IMR-90 (cell line): ENCODE results near the gene CDK8. TPM values are rescaled to one million over a fixed set of nuclear protein-coding genes. Genes with fewer than 3 reads are reported as not detected.

Source experiments
- ATAC-seq: fragments of 200-7000 bp; cut with Tn5 transposase; 2 replicates; pipeline ENCODE4 v1.9.1; 2020; ENCODE audit warnings: low read depth, mild to moderate bottlenecking, moderate library complexity
- BruUV-seq: library from RNA; stranded (reverse); fragments of 400-500 nt; replicated peaks from 2 replicates; lab custom pipeline; 2021; lab: Mats Ljungman, UMichigan
- CTCF ChIA-PET: fragments of 300-600 bp; formaldehyde crosslinking; extraction: SDS; loops from one replicate; lab custom pipeline; 2021; ENCODE audit warnings: antibody characterized with exemption; lab: Yijun Ruan, JAX
- POLR2A ChIA-PET: fragments of 300-600 bp; sonication (Branson Sonifier 250); formaldehyde crosslinking; loops from one replicate; lab custom pipeline; 2022; ENCODE audit warnings: antibody characterized with exemption; ENCODE audit not compliant: unreplicated experiment; lab: Charles Lee
- DNase-seq: peaks from one replicate; pipeline ENCODE4 v3.0.0; 2013
- H2AFZ ChIP-seq: replicated peaks from 2 replicates; pipeline ENCODE3; 2013; ENCODE audit warnings: low read length, mild to moderate bottlenecking; ENCODE audit not compliant: poor library complexity
- H2AK5ac ChIP-seq: 2 replicates; pipeline ENCODE4 v1.6.1; 2013; ENCODE audit warnings: low read depth, low read length, inconsistent platforms
- H2AK9ac ChIP-seq: replicated peaks from 2 replicates; pipeline ENCODE3; 2013; ENCODE audit warnings: mild to moderate bottlenecking, low read depth, low read length, moderate library complexity; ENCODE audit not compliant: poor library complexity
- H2BK120ac ChIP-seq: 2 replicates; pipeline ENCODE4 v1.6.1; 2013; ENCODE audit warnings: low read depth, low read length, inconsistent platforms
- H2BK15ac ChIP-seq: 3 replicates; pipeline ENCODE4 v1.6.1; 2013; ENCODE audit warnings: low read depth, low read length, inconsistent platforms
- H2BK20ac ChIP-seq: 2 replicates; pipeline ENCODE4 v1.6.1; 2013; ENCODE audit warnings: low read depth, mild to moderate bottlenecking, inconsistent platforms, low read length, moderate library complexity
- H2BK5ac ChIP-seq: 2 replicates; pipeline ENCODE4 v1.6.1; 2013; ENCODE audit warnings: mild to moderate bottlenecking, low read depth, low read length, inconsistent platforms; ENCODE audit not compliant: poor library complexity, severe bottlenecking
- H3K14ac ChIP-seq: replicated peaks from 2 replicates; pipeline ENCODE4 v1.6.1; 2013; ENCODE audit warnings: low read depth, low read length, inconsistent platforms
- H3K18ac ChIP-seq: 2 replicates; pipeline ENCODE4 v1.6.1; 2013; ENCODE audit warnings: low read depth, low read length, control low read depth
- H3K23ac ChIP-seq: 2 replicates; pipeline ENCODE4 v1.6.1; 2013; ENCODE audit warnings: low read depth, low read length, inconsistent platforms
- H3K27ac ChIP-seq: 2 replicates; pipeline ENCODE4 v1.5.1; 2013; ENCODE audit warnings: mild to moderate bottlenecking, control low read depth, low read length; ENCODE audit not compliant: insufficient read depth
- H3K27me3 ChIP-seq: 2 replicates; pipeline ENCODE4 v1.6.1; 2013; ENCODE audit warnings: low read length; ENCODE audit not compliant: control insufficient read depth, insufficient read depth
- H3K36me3 ChIP-seq: 2 replicates; pipeline ENCODE4 v1.6.1; 2013; ENCODE audit warnings: low read length, mixed read lengths; ENCODE audit not compliant: control insufficient read depth, insufficient read depth
- H3K4ac ChIP-seq: 2 replicates; pipeline ENCODE4 v1.6.1; 2013; ENCODE audit warnings: low read depth, low read length, inconsistent platforms
- H3K4me1 ChIP-seq: 2 replicates; pipeline ENCODE4 v1.6.1; 2013; ENCODE audit warnings: low read length, mixed read lengths; ENCODE audit not compliant: control insufficient read depth, insufficient read depth
- H3K4me2 ChIP-seq: 2 replicates; pipeline ENCODE4 v1.6.1; 2013; ENCODE audit warnings: low read depth, mild to moderate bottlenecking, control low read depth, low read length, moderate library complexity
- H3K4me3 ChIP-seq: 2 replicates; pipeline ENCODE4 v1.5.1; 2013; ENCODE audit warnings: low read depth, mild to moderate bottlenecking, control low read depth, low read length, moderate library complexity; ENCODE audit not compliant: insufficient read depth
- H3K56ac ChIP-seq: 2 replicates; pipeline ENCODE4 v1.6.1; 2013; ENCODE audit warnings: low read length, inconsistent platforms; ENCODE audit not compliant: insufficient read depth; ENCODE audit errors: extremely low read depth
- H3K79me1 ChIP-seq, 2 experiments: 2 replicates each; pipeline ENCODE4 v1.6.1; 2013; ENCODE audit warnings: low read length in 2 of 2, inconsistent platforms in 1 of 2, low read depth in 1 of 2
- H3K9ac ChIP-seq: 2 replicates; pipeline ENCODE4 v1.6.1; 2013; ENCODE audit warnings: low read depth, low read length, control low read depth
- H3K9me1 ChIP-seq: 2 replicates; pipeline ENCODE4 v1.6.1; 2013; ENCODE audit warnings: low read length, inconsistent platforms; ENCODE audit not compliant: insufficient read depth
- H3K9me3 ChIP-seq: 2 replicates; pipeline ENCODE4 v1.6.1; 2013; ENCODE audit warnings: low read length; ENCODE audit not compliant: control insufficient read depth, insufficient read depth
- H4K20me1 ChIP-seq: 2 replicates; pipeline ENCODE4 v1.6.1; 2013; ENCODE audit warnings: low read length, inconsistent platforms; ENCODE audit not compliant: insufficient read depth
- H4K5ac ChIP-seq: 2 replicates; pipeline ENCODE4 v1.6.1; 2013; ENCODE audit warnings: mild to moderate bottlenecking, low read depth, low read length, control low read depth
- H4K8ac ChIP-seq, 2 experiments: 2 replicates each; pipeline ENCODE4 v1.6.1; 2013; ENCODE audit warnings: low read depth in 2 of 2, low read length in 2 of 2, control low read depth in 1 of 2, inconsistent platforms in 1 of 2
- H4K91ac ChIP-seq: 2 replicates; pipeline ENCODE4 v1.6.1; 2013; ENCODE audit warnings: low read depth, low read length, inconsistent platforms; ENCODE audit not compliant: insufficient read depth
- BHLHE40 ChIP-seq: fragments of 150-350 bp; IDR thresholded peaks from 2 replicates; pipeline ENCODE4 v1.6.1; 2016; ENCODE audit warnings: mild to moderate bottlenecking, low read depth, low read length
- CEBPB ChIP-seq: IDR thresholded peaks from 2 replicates; pipeline ENCODE4 v1.6.1; 2012; ENCODE audit warnings: low read depth, low read length, improper control_type of control experiment
- CHD1 ChIP-seq: IDR thresholded peaks from 2 replicates; pipeline ENCODE4 v1.6.1; 2012; ENCODE audit warnings: low read depth, low read length, improper control_type of control experiment
- CTCF ChIP-seq: conservative IDR thresholded peaks from 2 replicates; pipeline ENCODE4 v1.5.1; 2012; ENCODE audit warnings: mild to moderate bottlenecking, low read depth, low read length, improper control_type of control experiment
- ELK1 ChIP-seq: fragments of 150-350 bp; IDR thresholded peaks from 2 replicates; pipeline ENCODE4 v1.6.1; 2016; ENCODE audit warnings: low read depth, mild to moderate bottlenecking, low read length, moderate library complexity, borderline replicate concordance
- FOS ChIP-seq: fragments of 150-350 bp; IDR thresholded peaks from 2 replicates; pipeline ENCODE4 v1.6.1; 2016; ENCODE audit warnings: low read depth, low read length
- MAFK ChIP-seq: IDR thresholded peaks from 2 replicates; pipeline ENCODE4 v1.6.1; 2012; ENCODE audit warnings: low read depth, low read length, improper control_type of control experiment
- MAZ ChIP-seq: IDR thresholded peaks from 2 replicates; pipeline ENCODE4 v1.6.1; 2012; ENCODE audit warnings: low read depth, mild to moderate bottlenecking, low read length, improper control_type of control experiment, moderate library complexity, borderline replicate concordance
- MXI1 ChIP-seq: IDR thresholded peaks from 2 replicates; pipeline ENCODE4 v1.6.1; 2012; ENCODE audit warnings: low read depth, mild to moderate bottlenecking, low read length, moderate library complexity, borderline replicate concordance
- NFE2L2 ChIP-seq: fragments of 150-350 bp; IDR thresholded peaks from 2 replicates; pipeline ENCODE4 v1.6.1; 2016; ENCODE audit warnings: low read depth, mild to moderate bottlenecking, low read length
- POLR2A ChIP-seq: IDR thresholded peaks from 2 replicates; pipeline ENCODE4 v1.6.1; 2012; ENCODE audit warnings: mild to moderate bottlenecking, low read depth, low read length
- RAD21 ChIP-seq: IDR thresholded peaks from 2 replicates; pipeline ENCODE4 v1.6.1; 2012; ENCODE audit warnings: low read length, improper control_type of control experiment
- RCOR1 ChIP-seq: IDR thresholded peaks from 2 replicates; pipeline ENCODE4 v1.6.1; 2012; ENCODE audit warnings: mild to moderate bottlenecking, low read length, improper control_type of control experiment; ENCODE audit not compliant: insufficient replicate concordance
- RFX5 ChIP-seq: IDR thresholded peaks from 2 replicates; pipeline ENCODE4 v1.8.0; 2012; ENCODE audit warnings: low read depth, mild to moderate bottlenecking, low read length, moderate library complexity
- SMC3 ChIP-seq: fragments of 150-350 bp; IDR thresholded peaks from 2 replicates; pipeline ENCODE4 v1.6.1; 2016; ENCODE audit warnings: low read depth, mild to moderate bottlenecking, antibody characterized with exemption, low read length, moderate library complexity
- USF2 ChIP-seq: fragments of 150-350 bp; IDR thresholded peaks from 2 replicates; pipeline ENCODE4 v1.6.1; 2017; ENCODE audit warnings: mild to moderate bottlenecking, antibody characterized with exemption, low read length, low read depth
- WGBS, 2 experiments: methylation state at CpG; one replicate each; pipeline versions ENCODE4 v1.1.5 to v1.1.7; 2013; ENCODE audit warnings: missing lambda C conversion rate in 2 of 2; ENCODE audit not compliant: insufficient read length in 1 of 2; ENCODE audit errors: extremely low coverage in 2 of 2; 5-methylcytosine and 5-hydroxymethylcytosine counted together
- dilution Hi-C: fragments of 300-500 bp; cut with HindIII; formaldehyde crosslinking; loops from one replicate; pipeline ENCODE4 v1.14.3; 2018; ENCODE audit warnings: low sequenced_read_pairs; ENCODE audit not compliant: unreplicated experiment
- in situ Hi-C: fragments of 300-500 bp; cut with MboI; formaldehyde crosslinking; loops from 3 replicates; pipeline ENCODE4 v1.14.3; 2019; ENCODE audit warnings: low sequenced_read_pairs, inconsistent platforms, mixed read lengths
- intact Hi-C: fragments of 100-400 bp; cut with micrococcal nuclease; formaldehyde crosslinking; loops from 2 replicates; pipeline ENCODE4 v1.10.0; 2022
- polyA plus RNA-seq, 3 experiments: library from polyadenylated mRNA; depleted of rRNA; stranded (reverse); fragments of >200 nt; gene quantifications; 2 replicates each; pipeline ENCODE4 v1.2.3, GENCODE V29; 2012; ENCODE audit warnings: low replicate concordance in 1 of 3
- total RNA-seq: library from RNA; depleted of rRNA; stranded (reverse); fragments of >200 nt; gene quantifications from 2 replicates; pipeline ENCODE4 v1.2.3, GENCODE V29; 2012

Gene CDK8
- total and polyA plus RNA-seq, 2 of the 4 experiments (the other 2 are of a cell fraction) = 15.4 to 19.0 TPM

GRCh38 chr13:26266311-26266710 is 12.4 kb downstream of the CDK8 start:
- H3K4ac ChIP-seq = no peak overlapping the region
- CTCF ChIA-PET = no interaction called here
- DNase-seq = no peak
- no peak overlapping the region for H2BK120ac ChIP-seq
- no peak for ATAC-seq
- intact Hi-C loops = loop anchor here (10.0 kb wide), 1 partner anchor 78 kb away; no protein-coding TSS in a partner anchor
- no peak overlapping the region for H3K56ac ChIP-seq
- peaks cover 39% of the 10 kb centered on the region for H4K20me1 ChIP-seq
- no peaks in the 10 kb centered on the region for H3K27me3 ChIP-seq
- no peaks in the 10 kb centered on the region for H3K36me3 ChIP-seq
- no peak overlapping the region for H2BK5ac ChIP-seq
- peaks cover 3% of the 10 kb centered on the region; the same call in 1 of the 2 replicates for H3K9me1 ChIP-seq
- no peak overlapping the region for H3K4me2 ChIP-seq
- dilution Hi-C loops = no loop called here
- no CpG with 5 or more reads among the region's 3 CpGs for WGBS, 2 experiments
- H3K27ac ChIP-seq = no peak overlapping the region
- H2BK15ac ChIP-seq = no peak overlapping the region
- in situ Hi-C loops = no loop called here
- no peak overlapping the region for H3K9ac ChIP-seq
- POLR2A ChIA-PET = no interaction called here
- H4K91ac ChIP-seq = no peak overlapping the region
- no peaks in the 10 kb centered on the region for H3K4me1 ChIP-seq
- H2AK5ac ChIP-seq = no peak overlapping the region
- H3K9me3 ChIP-seq = no peaks in the 10 kb centered on the region
- H4K5ac ChIP-seq = no peak overlapping the region
- no peak overlapping the region for H2BK20ac ChIP-seq
- no peak overlapping the region for H3K23ac ChIP-seq
- no peak overlapping the region for H2AFZ ChIP-seq
- H4K8ac ChIP-seq = no peak overlapping the region
- peaks cover 17 to 63% of the 10 kb centered on the region in 2 experiments for H3K79me1 ChIP-seq
- H3K18ac ChIP-seq = no peak overlapping the region
- TF ChIP-seq POLR2A (no peak), ELK1 (no peak), CHD1 (no peak), SMC3 (no peak), NFE2L2 (no peak), RCOR1 (no peak), CTCF (no peak), MAFK (no peak), CEBPB (no peak), MXI1 (no peak), USF2 (no peak), MAZ (no peak), RAD21 (no peak), FOS (no peak), RFX5 (no peak), BHLHE40 (no peak)
- H2AK9ac ChIP-seq = no peak overlapping the region
- H3K4me3 ChIP-seq = no peak overlapping the region
- H3K14ac ChIP-seq = no peak overlapping the region
- BruUV-seq = no TSS peak
